Neural cell (in vitro differentiated cells): ENCODE results near the gene C4orf36. TPM values are rescaled to one million over a fixed set of nuclear protein-coding genes. Genes with fewer than 3 reads are reported as not detected.

Source experiments
- H2AFZ ChIP-seq: fragments of 200-600, 300-800 bp; sonication (generic), shearing (Covaris generic); 2 replicates; pipeline ENCODE4 v1.6.0; 2014; ENCODE audit warnings: low read depth, mild to moderate bottlenecking, antibody characterized with exemption, low read length, moderate library complexity
- H3F3A ChIP-seq: fragments of 200-600 bp; shearing (Covaris generic); 2 replicates; pipeline ENCODE4 v1.6.1; 2016; ENCODE audit warnings: mild to moderate bottlenecking, moderate library complexity, mixed read lengths, antibody characterized with exemption, low read length; ENCODE audit not compliant: insufficient read depth, poor library complexity, severe bottlenecking
- H3K27ac ChIP-seq: fragments of 200-600, 300-800 bp; sonication (generic), shearing (Covaris generic); 2 replicates; pipeline ENCODE4 v1.5.1; 2014; ENCODE audit warnings: mild to moderate bottlenecking, low read length, moderate library complexity
- H3K27me3 ChIP-seq: fragments of 300-800, 200-600 bp; sonication (generic), shearing (Covaris generic); 2 replicates; pipeline ENCODE4 v1.6.0; 2014; ENCODE audit warnings: mild to moderate bottlenecking, low read depth, low read length, moderate library complexity; ENCODE audit not compliant: insufficient read depth
- H3K36me3 ChIP-seq: fragments of 300-800, 200-600 bp; sonication (generic), shearing (Covaris generic); 2 replicates; pipeline ENCODE4 v1.5.1; 2014; ENCODE audit warnings: mild to moderate bottlenecking, antibody characterized with exemption, low read length, moderate library complexity; ENCODE audit not compliant: insufficient read depth
- H3K4me2 ChIP-seq: fragments of 300-800, 200-600 bp; sonication (generic), shearing (Covaris generic); 2 replicates; pipeline ENCODE4 v1.6.0; 2014; ENCODE audit warnings: mild to moderate bottlenecking, low read length
- H3K4me3 ChIP-seq: fragments of 300-800, 200-600 bp; sonication (generic), shearing (Covaris generic); 2 replicates; pipeline ENCODE4 v1.5.1; 2014; ENCODE audit warnings: mild to moderate bottlenecking, low read length, moderate library complexity
- H3K79me2 ChIP-seq: fragments of 200-600 bp; shearing (Covaris generic); replicated peaks from 2 replicates; pipeline ENCODE4 v1.6.0; 2014; ENCODE audit warnings: mild to moderate bottlenecking, low read length, moderate library complexity; ENCODE audit not compliant: insufficient read depth
- H3K9ac ChIP-seq: fragments of 300-800, 200-600 bp; sonication (generic), shearing (Covaris generic); 2 replicates; pipeline ENCODE4 v1.6.1; 2016; ENCODE audit warnings: mild to moderate bottlenecking, low read length, mixed read lengths
- H3K9me2 ChIP-seq: fragments of 200-600 bp; shearing (Covaris generic); 2 replicates; pipeline ENCODE4 v1.6.1; 2016; ENCODE audit warnings: mild to moderate bottlenecking, low read length, mixed read lengths; ENCODE audit not compliant: insufficient read depth
- H3K9me3 ChIP-seq: fragments of 200-600, 300-800 bp; sonication (generic), shearing (Covaris generic); 2 replicates; pipeline ENCODE4 v1.6.1; 2016; ENCODE audit warnings: mild to moderate bottlenecking, mixed run types, low read length, moderate library complexity, mixed read lengths
- H4K20me1 ChIP-seq: fragments of 200-600 bp; shearing (Covaris generic); 2 replicates; pipeline ENCODE4 v1.6.1; 2016; ENCODE audit warnings: mild to moderate bottlenecking, mixed run types; ENCODE audit not compliant: insufficient read depth
- EP300 ChIP-seq: fragments of 450-650 bp; conservative IDR thresholded peaks from 2 replicates; pipeline ENCODE4 v1.6.1; 2014; ENCODE audit warnings: antibody characterized with exemption, mild to moderate bottlenecking, moderate library complexity; ENCODE audit not compliant: poor library complexity, severe bottlenecking
- EZH2 ChIP-seq: fragments of 200-600, 300-800 bp; shearing (Covaris generic), sonication (generic); IDR thresholded peaks from 2 replicates; pipeline ENCODE4 v1.6.1; 2014; ENCODE audit warnings: antibody characterized with exemption, low read length, borderline replicate concordance, mild to moderate bottlenecking; ENCODE audit not compliant: insufficient read depth, poor library complexity, severe bottlenecking
- MXI1 ChIP-seq: fragments of 450-650 bp; conservative IDR thresholded peaks from 2 replicates; pipeline ENCODE4 v1.6.1; 2014; ENCODE audit warnings: antibody characterized with exemption, mild to moderate bottlenecking; ENCODE audit not compliant: poor library complexity, severe bottlenecking
- POLR2AphosphoS5 ChIP-seq: IDR thresholded peaks from 2 replicates; pipeline ENCODE4 v1.6.1; 2012
- RAD21 ChIP-seq: fragments of 450-650 bp; conservative IDR thresholded peaks from 2 replicates; pipeline ENCODE4 v1.6.1; 2014; ENCODE audit warnings: antibody characterized with exemption, mild to moderate bottlenecking, moderate library complexity
- SMC3 ChIP-seq: fragments of 450-650 bp; conservative IDR thresholded peaks from 2 replicates; pipeline ENCODE4 v1.6.1; 2014; ENCODE audit warnings: antibody characterized with exemption, mild to moderate bottlenecking, moderate library complexity; ENCODE audit not compliant: poor library complexity
- TAF1 ChIP-seq: IDR thresholded peaks from 2 replicates; pipeline ENCODE4 v1.6.1; 2012; ENCODE audit warnings: low read depth
- polyA plus RNA-seq: library from polyadenylated mRNA; depleted of rRNA; stranded (reverse); fragments of >200 nt; gene quantifications from 2 replicates; pipeline ENCODE4 v1.2.3, GENCODE V29; 2014
- TF ChIP-seq, protein P1 (sequence below): IDR thresholded peaks from 2 replicates; pipeline ENCODE4 v1.6.1; 2012; ENCODE audit warnings: borderline replicate concordance
- TF ChIP-seq, protein P2 (sequence below): fragments of 450-650 bp; IDR thresholded peaks from 2 replicates; pipeline ENCODE4 v1.5.1; 2014; ENCODE audit warnings: antibody characterized with exemption, mild to moderate bottlenecking, moderate library complexity; ENCODE audit not compliant: poor library complexity, severe bottlenecking

C4orf36 gene
- polyA plus RNA-seq, 1 donor from 2014 or later = 1.5 TPM

GRCh38 chr4:86939729-86940575 is 47.7 kb upstream of the C4orf36 start:
- no peak overlapping the region for H3K4me3 ChIP-seq

DNA sequence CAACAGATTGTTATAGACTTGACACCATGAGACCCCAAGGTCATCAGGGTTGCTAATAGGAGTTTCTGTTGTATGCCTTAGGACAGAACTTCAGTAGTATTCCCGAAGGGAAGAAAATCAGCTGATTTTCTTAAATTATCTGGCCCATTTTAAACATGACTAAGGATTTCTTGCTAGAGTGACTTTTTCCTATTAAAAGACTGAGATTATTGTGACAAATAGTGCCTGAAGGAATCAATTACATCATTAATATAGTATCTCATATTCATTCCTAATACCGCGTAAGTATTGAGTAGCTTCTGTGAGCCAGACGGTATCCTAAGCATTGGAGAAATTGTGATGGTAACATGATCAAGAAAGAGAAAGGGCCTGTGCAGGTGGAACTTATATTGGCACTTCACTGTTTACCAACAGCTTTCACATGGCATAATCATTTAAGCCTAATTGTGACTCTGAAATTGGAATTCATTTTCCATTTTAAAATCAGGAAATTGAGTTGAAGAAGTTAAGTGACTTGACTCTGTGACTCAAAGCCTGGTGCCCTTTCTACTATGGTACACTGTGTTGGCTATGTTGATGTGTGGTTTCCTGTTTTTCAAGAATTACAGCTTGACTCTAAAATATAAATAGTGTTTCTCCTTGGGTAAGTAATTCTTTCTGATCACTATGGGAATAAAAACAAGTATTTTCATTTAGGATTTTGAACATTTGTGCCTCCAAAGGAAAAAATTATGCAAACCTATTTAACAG is 46.7 kb upstream of the C4orf36 start:
- no peaks in the 10 kb centered on the region for H4K20me1 ChIP-seq
- H3K27me3 ChIP-seq = peaks cover 32% of the 10 kb centered on the region
- H3F3A ChIP-seq = peaks cover 5% of the 10 kb centered on the region
- no peaks in the 10 kb centered on the region for H3K79me2 ChIP-seq
- no peak overlapping the region for H2AFZ ChIP-seq
- H3K9me2 ChIP-seq = no peaks in the 10 kb centered on the region
- H3K9me3 ChIP-seq = no peaks in the 10 kb centered on the region
- no peak overlapping the region for H3K4me2 ChIP-seq
- H3K36me3 ChIP-seq = no peaks in the 10 kb centered on the region
- no peak overlapping the region for H3K9ac ChIP-seq
- H3K4me3 ChIP-seq = no peak overlapping the region
- no peak overlapping the region for H3K27ac ChIP-seq
- TF ChIP-seq EZH2 (no peak), SMC3 (no peak), MXI1 (no peak), EP300 (no peak), POLR2AphosphoS5 (no peak), TAF1 (no peak), RAD21 (no peak)
- TF ChIP-seq, protein P1, sequence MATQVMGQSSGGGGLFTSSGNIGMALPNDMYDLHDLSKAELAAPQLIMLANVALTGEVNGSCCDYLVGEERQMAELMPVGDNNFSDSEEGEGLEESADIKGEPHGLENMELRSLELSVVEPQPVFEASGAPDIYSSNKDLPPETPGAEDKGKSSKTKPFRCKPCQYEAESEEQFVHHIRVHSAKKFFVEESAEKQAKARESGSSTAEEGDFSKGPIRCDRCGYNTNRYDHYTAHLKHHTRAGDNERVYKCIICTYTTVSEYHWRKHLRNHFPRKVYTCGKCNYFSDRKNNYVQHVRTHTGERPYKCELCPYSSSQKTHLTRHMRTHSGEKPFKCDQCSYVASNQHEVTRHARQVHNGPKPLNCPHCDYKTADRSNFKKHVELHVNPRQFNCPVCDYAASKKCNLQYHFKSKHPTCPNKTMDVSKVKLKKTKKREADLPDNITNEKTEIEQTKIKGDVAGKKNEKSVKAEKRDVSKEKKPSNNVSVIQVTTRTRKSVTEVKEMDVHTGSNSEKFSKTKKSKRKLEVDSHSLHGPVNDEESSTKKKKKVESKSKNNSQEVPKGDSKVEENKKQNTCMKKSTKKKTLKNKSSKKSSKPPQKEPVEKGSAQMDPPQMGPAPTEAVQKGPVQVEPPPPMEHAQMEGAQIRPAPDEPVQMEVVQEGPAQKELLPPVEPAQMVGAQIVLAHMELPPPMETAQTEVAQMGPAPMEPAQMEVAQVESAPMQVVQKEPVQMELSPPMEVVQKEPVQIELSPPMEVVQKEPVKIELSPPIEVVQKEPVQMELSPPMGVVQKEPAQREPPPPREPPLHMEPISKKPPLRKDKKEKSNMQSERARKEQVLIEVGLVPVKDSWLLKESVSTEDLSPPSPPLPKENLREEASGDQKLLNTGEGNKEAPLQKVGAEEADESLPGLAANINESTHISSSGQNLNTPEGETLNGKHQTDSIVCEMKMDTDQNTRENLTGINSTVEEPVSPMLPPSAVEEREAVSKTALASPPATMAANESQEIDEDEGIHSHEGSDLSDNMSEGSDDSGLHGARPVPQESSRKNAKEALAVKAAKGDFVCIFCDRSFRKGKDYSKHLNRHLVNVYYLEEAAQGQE = no peak

More at GRCh38 chr4:86939729-86940575, 47.7 kb upstream of the C4orf36 start:
- Histone ChIP-seq H3K4me2 (no peak overlapping the region), H2AFZ (no peak overlapping the region), H3K79me2 (no peaks in the 10 kb centered on the region), H3K9ac (no peak overlapping the region), H3F3A (no peaks in the 10 kb centered on the region), H3K36me3 (no peaks in the 10 kb centered on the region), H3K9me3 (no peaks in the 10 kb centered on the region), H3K9me2 (no peaks in the 10 kb centered on the region), H4K20me1 (no peaks in the 10 kb centered on the region), H3K27me3 (peaks cover 25% of the 10 kb centered on the region), H3K27ac (no peak overlapping the region)
- TF ChIP-seq EZH2 (no peak), EP300 (no peak), SMC3 (no peak)
- TF ChIP-seq, protein P1 = no peak
- TF ChIP-seq, protein P2, sequence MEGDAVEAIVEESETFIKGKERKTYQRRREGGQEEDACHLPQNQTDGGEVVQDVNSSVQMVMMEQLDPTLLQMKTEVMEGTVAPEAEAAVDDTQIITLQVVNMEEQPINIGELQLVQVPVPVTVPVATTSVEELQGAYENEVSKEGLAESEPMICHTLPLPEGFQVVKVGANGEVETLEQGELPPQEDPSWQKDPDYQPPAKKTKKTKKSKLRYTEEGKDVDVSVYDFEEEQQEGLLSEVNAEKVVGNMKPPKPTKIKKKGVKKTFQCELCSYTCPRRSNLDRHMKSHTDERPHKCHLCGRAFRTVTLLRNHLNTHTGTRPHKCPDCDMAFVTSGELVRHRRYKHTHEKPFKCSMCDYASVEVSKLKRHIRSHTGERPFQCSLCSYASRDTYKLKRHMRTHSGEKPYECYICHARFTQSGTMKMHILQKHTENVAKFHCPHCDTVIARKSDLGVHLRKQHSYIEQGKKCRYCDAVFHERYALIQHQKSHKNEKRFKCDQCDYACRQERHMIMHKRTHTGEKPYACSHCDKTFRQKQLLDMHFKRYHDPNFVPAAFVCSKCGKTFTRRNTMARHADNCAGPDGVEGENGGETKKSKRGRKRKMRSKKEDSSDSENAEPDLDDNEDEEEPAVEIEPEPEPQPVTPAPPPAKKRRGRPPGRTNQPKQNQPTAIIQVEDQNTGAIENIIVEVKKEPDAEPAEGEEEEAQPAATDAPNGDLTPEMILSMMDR = no peak
